Left ventricle myocardium inferior (tissue), 1 donor: ENCODE results near the gene TTC6. TPM values are rescaled to one million over a fixed set of nuclear protein-coding genes. Genes with fewer than 3 reads are reported as not detected.

ENCODE experiments used
- DNase-seq: peaks from one replicate; pipeline ENCODE4 v3.0.0-alpha.2; 2020
- H3K27ac ChIP-seq: fragments of 200-600 bp; replicated peaks from 2 replicates; pipeline ENCODE4 v1.8.0; 2021
- H3K27me3 ChIP-seq: fragments of 200-600 bp; 2 replicates; pipeline ENCODE4 v1.8.0; 2021; ENCODE audit warnings: low read depth
- H3K36me3 ChIP-seq: fragments of 200-600 bp; 2 replicates; pipeline ENCODE4 v1.8.0; 2021
- H3K4me1 ChIP-seq: fragments of 200-600 bp; 2 replicates; pipeline ENCODE4 v1.8.0; 2021
- H3K4me3 ChIP-seq: fragments of 200-600 bp; 2 replicates; pipeline ENCODE4 v1.8.0; 2021; ENCODE audit warnings: mild to moderate bottlenecking, moderate library complexity
- H3K9me3 ChIP-seq: fragments of 200-600 bp; replicated peaks from 2 replicates; pipeline ENCODE4 v1.8.0; 2021
- CTCF ChIP-seq: fragments of 200-600 bp; IDR thresholded peaks from 2 replicates; pipeline ENCODE4 v1.8.0; 2021; ENCODE audit warnings: antibody characterized with exemption, mild to moderate bottlenecking, borderline replicate concordance
- intact Hi-C: fragments of 100-400 bp; cut with micrococcal nuclease; formaldehyde crosslinking; loops from one replicate; pipeline ENCODE4 v1.11.0; 2022
- total RNA-seq: library from RNA; stranded (reverse); fragmentation: NEBNext Ultra II Directional; extraction: Animal tissue kit (Norgen Biotek cat#: 25700); gene quantifications from one replicate; pipeline ENCODE4 v1.2.1, GENCODE V29; 2021
- donor health status: DM: no; HTN: yes; CAD: no; lungs with severe emphysema.

The TTC6 gene
- total RNA-seq, 1 donor from 2014 or later = not detected

GRCh38 chr14:37610945-37611523, 15.6 kb downstream of the TTC6 start:
- Histone ChIP-seq H3K9me3 (peaks cover 43% of the 10 kb centered on the region), H3K27ac (no peak overlapping the region), H3K36me3 (peaks cover 3% of the 10 kb centered on the region), H3K4me3 (no peak overlapping the region), H3K27me3 (peaks cover 93% of the 10 kb centered on the region), H3K4me1 (no peaks in the 10 kb centered on the region)
- DNase-seq = no peak
- no peak for TF ChIP-seq CTCF
- intact Hi-C loops = no loop called here

- no peaks in the 10 kb centered on the region for H3K4me1 ChIP-seq
- H3K27me3 ChIP-seq = peaks cover 64% of the 10 kb centered on the region
- H3K27ac ChIP-seq = no peak overlapping the region
- no peak overlapping the region for H3K4me3 ChIP-seq
- peaks cover 71% of the 10 kb centered on the region for H3K9me3 ChIP-seq
- peaks cover 3% of the 10 kb centered on the region for H3K36me3 ChIP-seq
- DNase-seq = no peak
- no peak for TF ChIP-seq CTCF
- intact Hi-C loops = no loop called here
Measured at GRCh38 chr14:37615582-37616289, 20.3 kb downstream of the TTC6 start.

GRCh38 chr14:37616853-37617252, 21.4 kb downstream of the TTC6 start:
- Histone ChIP-seq H3K4me1 (no peaks in the 10 kb centered on the region), H3K4me3 (no peak overlapping the region), H3K27ac (no peak overlapping the region), H3K27me3 (peaks cover 64% of the 10 kb centered on the region), H3K36me3 (peaks cover 3% of the 10 kb centered on the region), H3K9me3 (peaks cover 68% of the 10 kb centered on the region)
- no peak for TF ChIP-seq CTCF
- intact Hi-C loops = no loop called here
- no peak for DNase-seq

DNA sequence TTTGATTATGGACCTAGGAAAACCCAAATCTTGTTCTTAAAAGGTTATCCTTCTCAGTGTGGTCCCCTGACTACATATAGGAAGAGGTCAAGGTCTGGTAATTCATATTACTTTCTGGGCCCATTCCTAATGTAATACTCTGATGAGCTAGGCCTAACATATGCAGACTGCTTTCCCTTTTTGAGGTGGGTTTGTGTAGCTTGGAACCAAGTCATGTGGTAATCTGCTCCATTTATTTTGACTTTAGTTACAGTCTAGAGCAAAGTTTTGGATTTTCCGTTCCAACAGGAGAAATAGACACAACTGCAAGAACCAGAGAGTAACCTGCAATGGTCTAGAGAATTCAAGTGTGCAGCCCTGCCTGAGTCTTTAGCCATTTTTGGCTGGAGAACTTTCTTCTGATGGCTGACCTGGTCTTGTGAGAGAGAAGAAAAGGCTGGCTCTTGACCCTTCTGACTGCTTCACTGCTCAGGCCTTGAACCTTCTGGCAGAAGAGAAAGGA, 22.5 kb downstream of the TTC6 start:
- Histone ChIP-seq H3K27ac (no peak overlapping the region), H3K4me1 (peaks cover 9% of the 10 kb centered on the region), H3K9me3 (peaks cover 58% of the 10 kb centered on the region), H3K4me3 (no peak overlapping the region), H3K36me3 (peaks cover 3% of the 10 kb centered on the region), H3K27me3 (peaks cover 64% of the 10 kb centered on the region)
- DNase-seq = no peak
- intact Hi-C loops = no loop called here
- no peak for TF ChIP-seq CTCF

- TF ChIP-seq CTCF = no peak
- intact Hi-C loops = no loop called here
- H3K36me3 ChIP-seq = peaks cover 3% of the 10 kb centered on the region
- H3K27ac ChIP-seq = no peak overlapping the region
- H3K4me3 ChIP-seq = no peak overlapping the region
- no peak for DNase-seq
- H3K9me3 ChIP-seq = peaks cover 51% of the 10 kb centered on the region
- peaks cover 9% of the 10 kb centered on the region for H3K4me1 ChIP-seq
- H3K27me3 ChIP-seq = peaks cover 64% of the 10 kb centered on the region
Measured at GRCh38 chr14:37618498-37619028, 23.1 kb downstream of the TTC6 start.
